Activated naive CD8-positive, alpha-beta T cell (primary cell): ENCODE results near the gene AGTRAP.

Experiments used
- H3K27ac Mint-ChIP-seq: one replicate; pipeline ENCODE4 v1.8.0; 2021; ENCODE audit warnings: mixed read lengths
- H3K27me3 Mint-ChIP-seq: one replicate; pipeline ENCODE4 v1.8.0; 2021; ENCODE audit warnings: mixed read lengths
- H3K36me3 Mint-ChIP-seq: one replicate; pipeline ENCODE4 v1.8.0; 2021; ENCODE audit warnings: mixed read lengths
- H3K4me1 Mint-ChIP-seq: one replicate; pipeline ENCODE4 v1.8.0; 2021; ENCODE audit warnings: low read depth, mixed read lengths
- H3K4me3 Mint-ChIP-seq: one replicate; pipeline ENCODE4 v1.8.0; 2021; ENCODE audit warnings: mild to moderate bottlenecking, mixed read lengths
- H3K9me3 Mint-ChIP-seq: one replicate; pipeline ENCODE4 v1.8.0; 2021; ENCODE audit warnings: low read depth, mixed read lengths

The AGTRAP gene

GRCh38 chr1:11753555-11754208 lies 17.7 kb downstream of the AGTRAP start:
- no peak overlapping the region for H3K4me3 Mint-ChIP-seq
- H3K36me3 Mint-ChIP-seq = no peaks in the 10 kb centered on the region
- H3K27me3 Mint-ChIP-seq = peaks cover 2% of the 10 kb centered on the region
- H3K27ac Mint-ChIP-seq = no peak overlapping the region
- no peaks in the 10 kb centered on the region for H3K9me3 Mint-ChIP-seq
- peaks cover 11% of the 10 kb centered on the region for H3K4me1 Mint-ChIP-seq

- Mint-ChIP-seq H3K4me1 (peaks cover 3% of the 10 kb centered on the region), H3K27me3 (peaks cover 2% of the 10 kb centered on the region), H3K9me3 (no peaks in the 10 kb centered on the region), H3K27ac (no peak overlapping the region), H3K36me3 (no peaks in the 10 kb centered on the region), H3K4me3 (no peak overlapping the region)
Observed at GRCh38 chr1:11757047-11757446, 21.1 kb downstream of the AGTRAP start.

DNA sequence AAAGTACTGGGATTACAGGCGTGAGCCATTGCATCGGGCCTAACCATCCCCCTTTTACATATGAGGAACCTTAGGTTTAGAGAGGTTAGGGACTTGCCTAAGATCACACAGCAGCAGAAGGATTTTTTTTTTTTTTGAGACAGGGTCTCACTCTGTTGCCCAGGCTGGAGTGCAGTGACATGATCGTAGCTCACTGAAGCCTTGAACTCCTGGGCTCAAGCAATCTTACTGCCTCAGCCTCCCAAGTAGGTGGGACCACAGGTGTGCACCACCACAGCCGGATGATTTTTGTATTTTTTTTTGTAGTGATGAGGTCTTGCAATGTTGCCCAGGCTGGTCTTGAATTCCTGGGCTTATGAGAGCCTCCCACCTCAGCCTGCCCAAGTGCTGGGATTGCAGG lies 23.9 kb downstream of the AGTRAP start:
- H3K27me3 Mint-ChIP-seq = peaks cover 4% of the 10 kb centered on the region
- no peak overlapping the region for H3K27ac Mint-ChIP-seq
- H3K4me3 Mint-ChIP-seq = no peak overlapping the region
- H3K9me3 Mint-ChIP-seq = no peaks in the 10 kb centered on the region
- no peaks in the 10 kb centered on the region for H3K36me3 Mint-ChIP-seq
- H3K4me1 Mint-ChIP-seq = no peaks in the 10 kb centered on the region

- no peaks in the 10 kb centered on the region for H3K9me3 Mint-ChIP-seq
- H3K4me1 Mint-ChIP-seq = no peaks in the 10 kb centered on the region
- no peak overlapping the region for H3K4me3 Mint-ChIP-seq
Observed at GRCh38 chr1:11761285-11761684, 25.3 kb downstream of the AGTRAP start.

DNA sequence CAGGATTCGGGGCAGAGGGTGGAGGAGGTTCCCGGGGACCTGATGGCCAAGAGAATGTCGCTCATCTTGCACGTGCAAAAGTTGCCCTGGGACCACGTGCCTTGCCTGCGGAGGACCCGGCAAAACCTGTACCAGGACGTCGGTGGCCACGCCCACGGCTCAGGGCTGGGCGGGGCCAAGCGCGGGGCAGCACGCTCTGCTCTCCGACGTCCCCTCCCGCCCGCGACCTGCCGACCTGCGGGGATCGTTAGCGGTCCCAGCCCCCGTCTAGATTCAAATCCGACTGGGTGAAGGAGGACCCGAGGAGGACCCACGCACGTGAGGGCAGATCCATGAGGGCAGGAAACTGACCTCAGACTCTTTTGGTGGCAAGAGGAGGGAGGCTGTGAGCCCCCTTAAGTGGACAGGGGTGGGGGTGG lies 26.1 kb downstream of the AGTRAP start, which contains the start of gene C1orf167:
Gene C1orf167 (plus strand): TSS at position 206 of the 419 bp plus-strand sequence. CDS start 2,208 bp downstream, outside the sequence.
- Mint-ChIP-seq H3K27ac (no peak within 1 kb of the TSS), H3K4me3 (peak within 1 kb of the TSS; percentile 35), H3K36me3 (no peaks in the 10 kb centered on the region), H3K4me1 (no peaks in the 10 kb centered on the region), H3K27me3 (peaks cover 4% of the 10 kb centered on the region), H3K9me3 (no peaks in the 10 kb centered on the region)

More at GRCh38 chr1:11761285-11761684, 25.3 kb downstream of the AGTRAP start:
- Mint-ChIP-seq H3K36me3 (no peaks in the 10 kb centered on the region), H3K27ac (no peak overlapping the region), H3K27me3 (peaks cover 4% of the 10 kb centered on the region)

GRCh38 chr1:11764115-11764514 lies 28.2 kb downstream of the AGTRAP start:
- H3K9me3 Mint-ChIP-seq = no peaks in the 10 kb centered on the region
- H3K36me3 Mint-ChIP-seq = no peaks in the 10 kb centered on the region
- H3K4me3 Mint-ChIP-seq = no peak overlapping the region
- peaks cover 2% of the 10 kb centered on the region for H3K27me3 Mint-ChIP-seq
- H3K27ac Mint-ChIP-seq = no peak overlapping the region
- H3K4me1 Mint-ChIP-seq = no peaks in the 10 kb centered on the region

DNA sequence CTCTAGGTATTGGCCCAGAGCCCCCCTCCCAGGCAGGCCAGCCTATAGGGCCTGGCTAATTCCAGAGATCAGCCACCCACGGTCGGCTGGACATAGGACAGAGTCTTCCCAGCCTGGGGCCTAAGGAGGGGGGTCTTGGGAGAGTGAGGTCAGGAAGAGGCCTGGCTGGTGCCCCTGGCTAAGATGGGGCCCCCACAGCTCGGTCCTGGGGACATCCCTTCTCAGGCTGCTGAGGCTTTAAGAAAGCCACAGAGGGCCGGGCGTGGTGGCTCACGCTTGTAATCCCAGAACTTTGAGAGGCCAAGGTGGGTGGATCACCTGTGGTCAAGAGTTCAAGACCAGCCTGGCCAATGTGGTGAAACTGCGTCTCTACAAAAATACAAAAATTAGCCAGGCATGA lies 28.6 kb downstream of the AGTRAP start:
- no peak overlapping the region for H3K4me3 Mint-ChIP-seq
- H3K36me3 Mint-ChIP-seq = no peaks in the 10 kb centered on the region
- H3K27me3 Mint-ChIP-seq = peaks cover 2% of the 10 kb centered on the region
- no peaks in the 10 kb centered on the region for H3K4me1 Mint-ChIP-seq
- H3K27ac Mint-ChIP-seq = no peak overlapping the region
- H3K9me3 Mint-ChIP-seq = no peaks in the 10 kb centered on the region

DNA sequence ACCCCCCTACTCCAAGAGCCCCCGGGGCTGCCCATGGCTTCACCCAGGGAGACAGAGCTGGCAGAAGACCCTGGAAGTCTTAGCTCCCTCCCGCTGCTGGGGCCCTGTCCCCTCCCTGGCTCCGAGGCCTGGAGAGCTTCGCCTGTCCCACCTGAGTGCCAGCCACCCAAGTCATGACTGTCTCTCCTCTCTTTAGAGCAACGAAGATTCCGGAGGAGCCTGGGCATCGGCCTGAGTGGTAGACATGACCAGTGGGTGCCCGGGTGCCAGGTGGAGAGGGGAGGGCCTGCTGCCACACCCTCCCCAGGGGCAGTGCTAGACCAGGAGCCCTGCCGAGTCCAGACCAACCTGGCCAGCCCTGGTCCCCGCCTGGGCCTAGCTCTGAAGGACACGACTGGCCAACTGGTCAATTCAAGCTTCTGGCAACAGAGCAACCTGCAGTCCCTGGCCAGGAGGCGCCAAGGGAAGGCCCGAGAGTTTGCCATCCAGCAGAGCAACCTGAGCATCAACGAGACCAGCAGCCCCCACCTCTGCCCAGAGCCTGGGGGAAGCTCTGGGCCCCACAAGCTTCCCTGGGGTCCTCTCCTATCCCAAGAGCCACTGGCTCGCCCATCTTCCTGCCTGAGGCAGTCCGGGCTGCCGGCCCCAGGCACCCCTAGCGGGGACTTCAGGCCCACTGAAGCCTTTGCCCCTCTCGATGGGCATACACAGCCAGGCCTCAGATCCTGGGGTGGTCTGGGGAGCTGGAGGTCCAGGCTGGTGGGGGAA lies 29.9 kb downstream of the AGTRAP start:
- Mint-ChIP-seq H3K27ac (no peak overlapping the region), H3K4me3 (no peak overlapping the region), H3K9me3 (no peaks in the 10 kb centered on the region), H3K36me3 (no peaks in the 10 kb centered on the region), H3K4me1 (no peaks in the 10 kb centered on the region), H3K27me3 (peaks cover 2% of the 10 kb centered on the region)

GRCh38 chr1:11766429-11766776 lies 30.5 kb downstream of the AGTRAP start:
- H3K27me3 Mint-ChIP-seq = peaks cover 2% of the 10 kb centered on the region

GRCh38 chr1:11767922-11768704 lies 32.2 kb downstream of the AGTRAP start:
- no peak overlapping the region for H3K27ac Mint-ChIP-seq
- no peaks in the 10 kb centered on the region for H3K36me3 Mint-ChIP-seq
- H3K4me1 Mint-ChIP-seq = no peaks in the 10 kb centered on the region
- no peaks in the 10 kb centered on the region for H3K9me3 Mint-ChIP-seq
- H3K27me3 Mint-ChIP-seq = no peaks in the 10 kb centered on the region
- no peak overlapping the region for H3K4me3 Mint-ChIP-seq

More at GRCh38 chr1:11766429-11766776, 30.5 kb downstream of the AGTRAP start:
- Mint-ChIP-seq H3K4me3 (no peak overlapping the region), H3K36me3 (no peaks in the 10 kb centered on the region), H3K9me3 (no peaks in the 10 kb centered on the region), H3K27ac (no peak overlapping the region), H3K4me1 (no peaks in the 10 kb centered on the region)

DNA sequence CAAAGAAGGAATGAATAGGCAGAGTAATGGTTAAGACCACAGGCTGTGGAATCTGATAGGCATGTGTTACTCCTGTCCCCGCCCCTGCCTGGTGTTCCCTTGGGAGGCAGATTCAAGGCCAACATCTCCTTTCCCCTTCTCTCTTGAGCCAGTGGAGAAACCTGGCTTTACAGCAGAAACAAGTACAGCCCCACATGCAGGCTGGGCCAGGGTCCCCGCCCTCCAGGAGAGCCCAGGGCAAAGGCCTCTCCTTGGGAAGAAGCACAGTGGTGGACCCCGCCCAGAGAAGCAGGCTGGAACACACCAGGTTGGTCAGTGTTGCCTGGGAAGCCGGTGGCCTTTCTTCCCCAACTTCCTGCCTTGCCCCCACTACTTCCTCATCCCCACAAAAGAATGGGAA lies 32.9 kb downstream of the AGTRAP start:
- Mint-ChIP-seq H3K4me3 (no peak overlapping the region), H3K4me1 (no peaks in the 10 kb centered on the region), H3K27me3 (no peaks in the 10 kb centered on the region), H3K9me3 (no peaks in the 10 kb centered on the region), H3K36me3 (no peaks in the 10 kb centered on the region), H3K27ac (no peak overlapping the region)

GRCh38 chr1:11769274-11769673 lies 33.3 kb downstream of the AGTRAP start:
- H3K4me3 Mint-ChIP-seq = no peak overlapping the region
- H3K27ac Mint-ChIP-seq = no peak overlapping the region

DNA sequence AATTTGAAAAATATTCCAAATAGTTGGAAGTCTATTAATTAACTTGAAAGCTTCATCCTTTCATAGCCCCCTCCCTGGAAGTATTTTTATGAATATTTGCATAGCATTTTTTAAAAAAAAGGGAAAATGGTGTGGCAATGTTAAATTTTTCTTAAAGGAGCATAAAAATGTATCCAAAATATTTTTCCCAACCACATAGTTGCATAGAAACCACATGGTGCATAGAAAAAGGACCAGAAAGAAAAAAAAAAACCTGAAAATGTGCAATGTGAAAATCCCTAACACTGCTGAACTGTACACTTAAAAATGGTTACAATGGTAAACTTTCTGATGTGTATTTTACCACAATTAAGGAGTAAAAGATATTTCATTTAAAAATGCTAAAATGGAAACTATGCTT lies 34.1 kb downstream of the AGTRAP start:
- no peaks in the 10 kb centered on the region for H3K9me3 Mint-ChIP-seq
- no peak overlapping the region for H3K4me3 Mint-ChIP-seq
- H3K27me3 Mint-ChIP-seq = no peaks in the 10 kb centered on the region
- no peak overlapping the region for H3K27ac Mint-ChIP-seq
- H3K4me1 Mint-ChIP-seq = no peaks in the 10 kb centered on the region
- H3K36me3 Mint-ChIP-seq = no peaks in the 10 kb centered on the region

More at GRCh38 chr1:11769274-11769673, 33.3 kb downstream of the AGTRAP start:
- Mint-ChIP-seq H3K9me3 (no peaks in the 10 kb centered on the region), H3K4me1 (no peaks in the 10 kb centered on the region), H3K27me3 (no peaks in the 10 kb centered on the region), H3K36me3 (no peaks in the 10 kb centered on the region)

GRCh38 chr1:11771481-11772043 lies 35.6 kb downstream of the AGTRAP start:
- H3K4me3 Mint-ChIP-seq = no peak overlapping the region
- H3K27ac Mint-ChIP-seq = no peak overlapping the region
- H3K27me3 Mint-ChIP-seq = no peaks in the 10 kb centered on the region
- H3K36me3 Mint-ChIP-seq = no peaks in the 10 kb centered on the region
- no peaks in the 10 kb centered on the region for H3K9me3 Mint-ChIP-seq
- H3K4me1 Mint-ChIP-seq = no peaks in the 10 kb centered on the region

DNA sequence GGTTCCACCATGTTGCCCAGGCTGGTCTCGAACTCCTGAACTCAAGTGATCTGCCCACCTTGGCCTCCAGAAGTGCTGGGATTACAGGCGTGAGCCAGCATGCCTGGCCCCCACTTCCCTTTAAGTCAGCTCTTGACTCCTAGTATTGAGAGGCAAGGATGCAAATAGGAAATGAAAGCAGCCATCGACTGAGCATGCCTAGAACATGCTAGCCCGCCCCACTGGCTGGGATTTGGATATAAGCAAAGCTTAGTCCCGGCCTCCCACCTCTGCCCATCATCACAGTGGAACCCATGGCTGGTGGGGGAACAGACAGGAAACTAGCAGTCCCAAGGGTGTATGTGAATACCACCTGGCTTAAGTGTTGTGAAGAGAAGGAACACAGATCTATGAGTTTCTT lies 36.5 kb downstream of the AGTRAP start:
- Mint-ChIP-seq H3K4me3 (no peak overlapping the region), H3K9me3 (no peaks in the 10 kb centered on the region), H3K4me1 (no peaks in the 10 kb centered on the region), H3K36me3 (no peaks in the 10 kb centered on the region), H3K27me3 (no peaks in the 10 kb centered on the region), H3K27ac (no peak overlapping the region)
